Effector memory CD4-positive, alpha-beta T cell (primary cell): Measurements from ENCODE around the gene GSN.

Source experiments
- DNase-seq, 3 donors: peaks; one replicate each; pipeline ENCODE4 v3.0.0-alpha.2; 2020
- H3K27ac ChIP-seq: 2 replicates; pipeline ENCODE4 v1.7.0; 2013; ENCODE audit warnings: mild to moderate bottlenecking, low read length, moderate library complexity; ENCODE audit not compliant: insufficient read depth, poor library complexity, severe bottlenecking
- H3K27me3 ChIP-seq: replicated peaks from 2 replicates; pipeline ENCODE4 v1.7.0; 2013; ENCODE audit warnings: mild to moderate bottlenecking, low read length; ENCODE audit not compliant: insufficient read depth, control insufficient read depth, poor library complexity, severe bottlenecking
- H3K36me3 ChIP-seq: 2 replicates; pipeline ENCODE4 v1.7.0; 2013; ENCODE audit warnings: mild to moderate bottlenecking, low read length, moderate library complexity; ENCODE audit not compliant: control insufficient read depth, insufficient read depth
- H3K4me1 ChIP-seq: 2 replicates; pipeline ENCODE4 v1.7.0; 2013; ENCODE audit warnings: low read length, mild to moderate bottlenecking; ENCODE audit not compliant: control insufficient read depth, insufficient read depth, poor library complexity, severe bottlenecking
- H3K4me3 ChIP-seq: 2 replicates; pipeline ENCODE4 v1.7.0; 2013; ENCODE audit warnings: low read length, low read depth, mild to moderate bottlenecking; ENCODE audit not compliant: insufficient read depth, poor library complexity, severe bottlenecking
- H3K9me3 ChIP-seq: 2 replicates; pipeline ENCODE4 v1.7.0; 2013; ENCODE audit warnings: mild to moderate bottlenecking, low read length, moderate library complexity; ENCODE audit not compliant: control insufficient read depth

The GSN gene

GRCh38 chr9:121272401-121272948 is 4.5 kb downstream of the GSN start:
- no peak overlapping the region for H3K27ac ChIP-seq
- H3K9me3 ChIP-seq = no peaks in the 10 kb centered on the region
- peaks cover 9% of the 10 kb centered on the region for H3K4me1 ChIP-seq
- H3K36me3 ChIP-seq = no peaks in the 10 kb centered on the region
- H3K27me3 ChIP-seq = peaks cover 2% of the 10 kb centered on the region
- H3K4me3 ChIP-seq = no peak overlapping the region
- no peak for DNase-seq

GRCh38 chr9:121273064-121273775 is 5.3 kb downstream of the GSN start:
- H3K4me3 ChIP-seq = no peak overlapping the region

GRCh38 chr9:121274851-121275250 is 6.9 kb downstream of the GSN start:
- Histone ChIP-seq H3K4me3 (no peak overlapping the region), H3K27me3 (no peaks in the 10 kb centered on the region), H3K27ac (no peak overlapping the region), H3K36me3 (no peaks in the 10 kb centered on the region), H3K9me3 (no peaks in the 10 kb centered on the region), H3K4me1 (no peaks in the 10 kb centered on the region)
- no peak for DNase-seq

More at GRCh38 chr9:121273064-121273775, 5.3 kb downstream of the GSN start:
- Histone ChIP-seq H3K4me1 (peaks cover 6% of the 10 kb centered on the region), H3K27me3 (peaks cover 2% of the 10 kb centered on the region), H3K9me3 (no peaks in the 10 kb centered on the region), H3K36me3 (no peaks in the 10 kb centered on the region), H3K27ac (no peak overlapping the region)
- no peak for DNase-seq

- H3K4me3 ChIP-seq = no peak overlapping the region
- no peaks in the 10 kb centered on the region for H3K36me3 ChIP-seq
- no peak overlapping the region for H3K27ac ChIP-seq
- H3K27me3 ChIP-seq = no peaks in the 10 kb centered on the region
- no peaks in the 10 kb centered on the region for H3K9me3 ChIP-seq
- DNase-seq = no peak
- H3K4me1 ChIP-seq = no peaks in the 10 kb centered on the region
Measured at GRCh38 chr9:121275781-121276658, 8.1 kb downstream of the GSN start.

GRCh38 chr9:121277026-121277425 is 9.1 kb downstream of the GSN start:
- Histone ChIP-seq H3K4me1 (no peaks in the 10 kb centered on the region), H3K27ac (no peak overlapping the region), H3K27me3 (no peaks in the 10 kb centered on the region)

GRCh38 chr9:121277518-121278295 is 9.7 kb downstream of the GSN start:
- Histone ChIP-seq H3K36me3 (no peaks in the 10 kb centered on the region), H3K27ac (no peak overlapping the region), H3K4me3 (no peak overlapping the region), H3K9me3 (no peaks in the 10 kb centered on the region), H3K27me3 (no peaks in the 10 kb centered on the region), H3K4me1 (no peaks in the 10 kb centered on the region)
- DNase-seq = no peak

More at GRCh38 chr9:121277026-121277425, 9.1 kb downstream of the GSN start:
- Histone ChIP-seq H3K9me3 (no peaks in the 10 kb centered on the region), H3K36me3 (no peaks in the 10 kb centered on the region), H3K4me3 (no peak overlapping the region)
- no peak for DNase-seq

- no peak overlapping the region for H3K27ac ChIP-seq
- DNase-seq = peak in 1 of 3 donors; percentile 11
Measured at GRCh38 chr9:121278477-121279261, 10.7 kb downstream of the GSN start.

GRCh38 chr9:121279776-121280388 is 11.9 kb downstream of the GSN start:
- no peak overlapping the region for H3K27ac ChIP-seq
- no peak overlapping the region for H3K4me3 ChIP-seq
- DNase-seq = no peak
- H3K27me3 ChIP-seq = no peaks in the 10 kb centered on the region
- H3K36me3 ChIP-seq = no peaks in the 10 kb centered on the region
- H3K9me3 ChIP-seq = no peaks in the 10 kb centered on the region
- no peaks in the 10 kb centered on the region for H3K4me1 ChIP-seq

More at GRCh38 chr9:121278477-121279261, 10.7 kb downstream of the GSN start:
- Histone ChIP-seq H3K9me3 (no peaks in the 10 kb centered on the region), H3K4me3 (no peak overlapping the region), H3K4me1 (no peaks in the 10 kb centered on the region), H3K36me3 (no peaks in the 10 kb centered on the region), H3K27me3 (no peaks in the 10 kb centered on the region)
